NCI-H2196 (cell line): ENCODE data around the gene NOC2L.

ENCODE experiments used
- DNase-seq: peaks from one replicate; lab custom pipeline; 2025; ENCODE audit not compliant: unreplicated experiment; lab: John Stamatoyannopoulos, UW

The NOC2L gene

GRCh38 chr1:975365-975764 is 16.3 kb upstream of the NOC2L start:
- no peak for DNase-seq

GRCh38 chr1:974687-975328 is 15.8 kb upstream of the NOC2L start:
- no peak for DNase-seq

DNA sequence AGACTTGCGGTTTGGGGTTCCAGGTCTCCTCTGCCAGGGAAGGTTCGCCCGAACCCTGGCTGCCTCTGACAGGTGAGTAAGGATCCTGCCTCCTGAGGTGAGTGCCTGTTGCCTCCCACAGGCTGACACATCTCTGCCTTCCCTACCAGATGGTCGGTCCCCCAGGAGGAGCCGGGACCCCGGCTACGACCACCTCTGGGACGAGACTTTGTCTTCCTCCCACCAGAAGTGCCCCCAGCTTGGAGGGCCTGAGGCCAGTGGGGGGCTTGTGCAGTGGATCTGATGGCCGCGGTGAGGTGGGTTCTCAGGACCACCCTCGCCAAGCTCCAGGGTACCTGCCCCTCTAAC is 15.2 kb upstream of the NOC2L start:
- DNase-seq, result no peak

GRCh38 chr1:973459-974292 is 14.6 kb upstream of the NOC2L start:
- DNase-seq, result no peak

GRCh38 chr1:972726-973458 is 13.8 kb upstream of the NOC2L start:
- no peak for DNase-seq

DNA sequence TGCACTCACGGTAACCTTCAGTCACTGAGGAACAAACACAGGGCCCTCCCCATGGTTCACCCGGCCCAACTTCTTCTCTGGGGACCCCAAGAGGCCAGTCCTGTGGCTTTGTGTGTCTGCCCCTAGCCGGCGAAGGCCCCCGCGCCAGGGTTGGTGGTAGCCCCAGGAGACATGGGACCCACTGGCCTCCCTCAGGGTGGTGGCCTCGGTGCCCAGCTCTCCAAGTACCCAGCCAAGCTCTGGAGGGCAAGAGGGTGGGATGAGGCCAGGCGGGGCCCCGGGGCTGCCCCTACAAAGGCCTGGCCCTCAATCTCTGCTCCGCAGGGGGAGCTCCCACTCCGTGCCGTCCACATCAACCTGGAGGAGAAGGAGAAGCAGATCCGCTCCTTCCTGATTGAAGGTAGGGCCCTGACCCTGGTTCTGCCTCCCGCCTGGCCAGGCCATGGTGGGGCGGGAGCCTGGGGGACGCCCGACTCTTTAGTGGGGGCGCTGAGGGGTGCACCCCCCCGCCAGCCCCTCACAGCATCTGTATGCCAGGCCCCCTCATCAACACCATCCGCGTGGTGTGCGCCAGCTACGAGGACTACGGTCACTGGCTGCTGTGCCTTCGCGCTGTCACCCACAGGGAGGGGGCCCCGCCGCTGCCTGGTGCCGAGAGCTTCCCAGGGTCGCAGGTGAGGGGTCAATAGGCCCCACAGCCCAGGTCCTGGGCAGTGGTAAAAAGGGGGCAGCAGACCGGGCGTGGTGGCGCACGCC is 12.9 kb upstream of the NOC2L start:
- DNase-seq, result no peak

GRCh38 chr1:970973-971730 is 12.1 kb upstream of the NOC2L start:
- DNase-seq, result no peak

DNA sequence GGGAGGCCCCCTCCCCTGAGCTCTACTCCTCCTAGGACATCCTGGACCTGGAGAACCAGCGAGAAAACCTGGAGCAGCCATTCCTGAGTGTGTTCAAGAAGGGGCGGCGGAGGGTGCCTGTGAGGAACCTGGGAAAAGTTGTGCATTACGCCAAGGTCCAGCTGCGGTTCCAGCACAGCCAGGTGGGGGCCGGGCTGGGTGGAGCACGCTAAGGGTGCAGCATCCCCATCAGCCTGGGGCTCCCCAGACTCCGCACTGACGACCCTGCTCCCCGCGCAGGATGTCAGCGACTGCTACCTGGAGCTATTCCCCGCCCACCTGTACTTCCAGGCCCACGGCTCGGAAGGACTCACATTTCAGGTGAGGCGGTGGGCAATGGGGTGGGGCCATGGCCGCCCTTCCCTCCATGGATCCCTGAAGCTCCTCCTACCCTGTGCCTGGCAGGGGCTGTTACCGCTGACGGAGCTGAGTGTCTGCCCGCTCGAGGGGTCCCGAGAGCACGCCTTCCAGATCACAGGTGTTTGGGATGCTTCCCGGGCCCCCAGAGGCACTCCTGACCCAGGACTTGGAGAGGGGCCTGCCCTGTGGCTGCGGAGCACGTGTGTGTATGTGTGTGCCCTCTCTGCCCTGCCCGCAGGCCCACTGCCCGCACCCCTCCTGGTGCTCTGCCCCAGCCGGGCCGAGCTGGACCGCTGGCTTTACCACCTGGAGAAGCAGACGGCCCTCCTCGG is 11.4 kb upstream of the NOC2L start:
- DNase-seq, result no peak

DNA sequence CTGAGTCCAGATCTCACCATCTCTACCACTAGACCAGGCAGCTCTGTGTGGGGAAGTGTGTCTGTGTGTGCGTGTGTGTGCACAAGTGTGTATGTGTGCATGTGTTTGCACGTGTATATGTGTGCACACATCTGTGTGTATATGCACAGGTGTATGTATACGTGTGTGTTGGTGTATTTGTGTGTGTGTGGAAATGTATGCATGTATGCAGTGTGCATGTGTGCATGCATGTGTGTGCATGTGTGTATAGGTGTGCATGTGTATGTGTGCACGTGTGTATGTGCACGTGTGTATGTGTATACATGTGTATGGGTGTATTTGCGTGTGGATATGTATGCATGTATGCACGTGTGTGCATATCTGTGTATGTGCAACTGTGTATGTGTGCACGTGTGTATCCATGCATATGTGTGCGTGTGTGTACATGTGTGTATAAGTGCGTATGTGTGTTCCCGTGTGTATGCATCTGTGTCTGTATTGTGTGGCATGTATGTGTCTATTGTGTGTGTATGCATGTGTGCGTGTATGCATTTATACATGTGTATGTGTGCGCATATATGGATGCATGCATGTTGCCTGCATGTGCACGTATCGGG is 10.3 kb upstream of the NOC2L start:
- no peak for DNase-seq

DNA sequence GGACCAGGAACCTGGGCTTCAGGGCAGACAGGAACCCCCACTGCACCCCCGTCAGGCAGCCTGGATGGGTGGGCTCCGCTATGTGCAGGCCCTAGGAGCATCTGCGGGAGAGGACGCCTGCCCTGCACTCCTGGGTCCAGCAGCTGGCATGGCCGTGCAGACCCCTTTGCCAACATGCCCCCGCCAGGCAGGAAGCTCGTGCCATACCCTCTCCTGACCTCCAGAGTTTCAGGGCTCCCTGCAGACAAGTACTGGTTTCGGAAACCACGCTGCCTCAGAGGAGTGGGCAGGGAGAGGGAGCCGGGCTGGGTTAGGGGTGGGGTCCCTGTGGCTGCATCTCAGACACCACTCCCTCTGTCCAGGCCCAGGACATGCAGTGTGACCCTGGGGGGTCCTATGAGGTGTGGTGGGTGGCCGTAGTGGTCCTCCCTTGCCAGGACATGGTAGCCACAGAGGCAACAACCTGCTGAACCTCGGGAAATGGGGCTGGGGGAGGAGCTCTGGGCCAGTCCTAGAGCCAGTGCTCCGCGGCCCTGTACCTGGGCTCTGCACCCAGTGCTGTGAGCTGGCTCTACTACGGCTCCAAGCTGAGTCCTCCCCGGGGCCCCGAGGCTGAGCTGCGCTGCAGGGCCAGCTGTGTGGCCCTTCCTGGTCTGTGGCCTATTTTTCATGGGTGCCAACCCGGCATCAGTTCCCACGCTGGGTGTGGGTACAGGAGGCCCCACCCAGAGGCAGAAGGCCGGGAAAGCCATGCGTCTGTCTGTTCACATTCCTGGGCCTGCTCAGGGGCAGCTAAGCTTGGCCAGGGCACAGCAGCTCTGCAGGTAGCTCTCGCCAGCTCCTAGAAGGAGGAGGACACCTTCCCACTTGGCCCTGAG is 8.6 kb upstream of the NOC2L start:
- no peak for DNase-seq

DNA sequence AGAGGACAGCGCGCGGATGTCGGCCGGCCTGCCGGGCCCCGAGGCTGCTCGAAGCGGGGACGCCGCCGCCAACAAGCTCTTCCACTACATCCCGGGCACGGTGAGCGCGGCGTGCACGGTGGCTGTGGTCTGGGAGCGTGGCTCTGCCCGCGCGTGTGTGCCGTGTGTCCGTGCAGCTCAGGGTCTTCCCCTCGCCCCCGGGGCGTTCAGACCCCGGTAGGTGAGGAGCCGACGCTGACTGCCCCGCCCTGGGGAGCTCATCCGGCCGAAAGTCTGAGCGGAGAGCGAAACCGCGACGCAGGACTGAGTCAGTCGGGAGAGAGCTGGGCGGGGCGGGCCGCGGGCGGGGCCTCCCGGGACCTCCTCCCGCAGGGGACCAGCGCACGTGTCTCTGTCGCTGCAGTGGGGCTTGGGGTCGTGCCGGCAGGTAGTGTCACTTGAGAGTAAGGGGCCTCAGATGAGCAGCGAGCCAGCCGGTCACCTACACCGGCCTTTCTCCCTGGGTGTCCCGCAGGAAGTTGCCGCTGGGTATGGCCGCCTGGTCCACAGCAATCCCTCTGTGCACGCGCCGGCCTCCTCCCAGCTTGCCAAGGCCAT is 7.7 kb upstream of the NOC2L start:
- DNase-seq, result peak; percentile 58

DNA sequence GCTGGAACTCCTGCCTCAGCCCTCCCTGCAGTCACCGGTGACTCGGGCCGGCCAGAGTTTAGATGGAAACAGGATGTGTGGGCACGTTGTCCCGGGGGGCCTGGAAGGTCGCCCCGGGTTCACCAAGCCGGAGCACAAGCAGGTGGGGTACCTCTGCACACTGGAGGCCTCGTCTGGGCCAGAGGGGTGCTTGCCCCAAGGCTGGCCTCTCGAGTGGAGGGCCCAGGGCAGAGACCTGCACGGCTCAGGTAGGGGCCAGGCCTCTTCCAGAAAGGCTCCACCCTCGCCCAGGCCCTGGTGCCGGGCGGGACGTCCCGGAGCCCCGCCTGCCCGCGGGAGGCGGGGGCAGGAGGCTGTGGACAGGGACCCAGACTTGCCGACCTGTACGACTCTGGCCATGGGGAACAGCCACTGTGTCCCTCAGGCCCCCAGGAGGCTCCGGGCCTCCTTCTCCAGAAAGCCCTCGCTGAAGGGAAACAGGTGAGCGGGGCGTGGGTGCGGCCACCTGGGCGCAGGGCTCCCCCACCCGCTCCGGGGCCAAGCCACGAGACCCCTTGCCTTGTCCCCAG is 7.2 kb upstream of the NOC2L start, which contains the start of gene PLEKHN1:
Gene PLEKHN1 (plus strand): TSS at position 348 of the 569 bp plus-strand sequence. CDS start 50 bp downstream, at position 398.
- DNase-seq, result no peak

DNA sequence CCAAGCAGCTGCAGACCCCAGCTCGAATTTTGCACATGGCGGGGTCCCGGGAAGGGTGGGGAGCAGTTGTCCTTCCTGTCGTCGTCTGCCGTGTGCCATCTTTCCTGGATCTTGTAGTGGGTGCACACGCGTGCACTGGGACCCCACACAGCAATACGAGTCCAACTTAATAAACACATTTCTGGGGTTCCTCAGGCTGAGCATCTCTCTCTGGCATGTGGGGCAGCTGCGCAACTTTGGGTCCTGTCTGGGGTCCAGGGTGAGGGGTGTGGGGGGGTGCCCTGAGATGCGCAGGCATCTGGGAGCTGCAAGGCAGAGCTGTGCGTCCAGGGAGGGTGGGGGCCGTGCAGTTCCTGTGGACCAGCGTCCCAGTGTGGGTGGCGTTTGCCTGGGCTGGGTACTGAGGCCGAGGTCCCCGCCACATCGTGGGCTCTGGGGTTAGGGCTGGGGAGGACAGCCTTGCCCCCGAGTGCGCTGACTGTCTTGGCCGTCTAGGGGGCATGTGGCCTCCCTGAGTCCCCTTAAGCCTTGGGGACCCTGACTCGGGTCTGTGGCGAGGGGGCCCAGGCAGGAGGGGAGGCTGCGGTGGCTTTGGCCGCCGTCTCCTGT is 6.6 kb upstream of the NOC2L start:
- no peak for DNase-seq

GRCh38 chr1:964691-965525 is 5.9 kb upstream of the NOC2L start:
- DNase-seq, result no peak

DNA sequence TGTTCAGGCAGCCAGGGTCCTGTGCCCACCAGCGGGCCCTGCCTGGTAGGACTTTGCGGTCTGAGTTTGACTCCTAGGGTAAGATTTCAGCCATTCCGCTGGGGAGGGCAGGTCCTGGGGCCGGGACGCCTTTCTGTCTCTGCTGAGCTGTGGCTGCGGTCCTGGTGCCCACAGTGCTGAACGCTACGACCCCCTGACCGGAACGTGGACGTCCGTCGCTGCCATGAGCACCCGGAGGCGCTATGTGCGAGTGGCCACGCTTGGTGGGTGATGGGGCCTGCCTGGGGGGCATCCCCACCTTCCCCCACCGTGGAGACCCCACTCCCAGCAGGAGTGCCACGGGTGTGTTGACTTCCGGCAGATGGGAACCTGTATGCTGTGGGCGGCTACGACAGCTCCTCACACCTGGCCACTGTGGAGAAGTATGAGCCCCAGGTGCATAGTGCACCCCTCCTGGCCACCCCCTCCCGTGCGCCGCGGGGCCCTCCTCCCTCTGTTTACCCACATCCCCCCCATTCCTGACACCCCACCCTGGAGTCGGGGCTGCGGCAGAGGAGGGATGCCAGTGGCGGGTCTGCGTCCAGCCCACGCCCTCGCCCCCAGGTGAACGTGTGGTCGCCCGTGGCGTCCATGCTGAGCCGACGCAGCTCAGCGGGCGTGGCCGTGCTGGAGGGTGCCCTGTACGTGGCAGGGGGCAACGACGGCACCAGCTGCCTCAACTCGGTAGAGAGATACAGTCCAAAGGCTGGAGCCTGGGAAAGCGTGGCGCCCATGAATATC is 4.9 kb upstream of the NOC2L start:
- no peak for DNase-seq

DNA sequence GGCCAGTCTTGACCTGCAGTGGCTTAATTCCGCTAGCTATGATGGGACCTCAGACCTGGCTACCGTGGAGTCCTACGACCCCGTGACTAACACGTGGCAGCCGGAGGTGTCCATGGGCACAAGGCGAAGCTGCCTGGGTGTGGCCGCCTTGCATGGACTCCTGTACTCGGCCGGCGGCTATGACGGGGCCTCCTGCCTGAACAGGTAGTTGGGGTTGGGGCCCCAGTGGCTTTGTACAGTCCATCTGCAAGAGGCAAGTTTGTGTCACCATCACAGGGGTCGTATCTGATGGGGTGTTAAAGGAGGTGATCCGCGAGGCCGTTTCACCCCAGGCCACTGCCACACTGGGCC is 4.2 kb upstream of the NOC2L start:
- DNase-seq, result no peak
